SIG-M5 (cell line): ENCODE data around the gene ADGRB3.
"Not testable (repeated sequence)": the region's sequence is repeated elsewhere in the genome, so short reads cannot be mapped to it uniquely, and the experiment has no call there.

Experiments
- DNase-seq: peaks from one replicate; lab custom pipeline; 2025; lab: John Stamatoyannopoulos, UW

Gene ADGRB3

GRCh38 chr6:69261010-69261409 lies 625.9 kb downstream of the ADGRB3 start:
- DNase-seq = no peak

GRCh38 chr6:69263297-69263696 lies 628.2 kb downstream of the ADGRB3 start:
- DNase-seq = no peak

DNA sequence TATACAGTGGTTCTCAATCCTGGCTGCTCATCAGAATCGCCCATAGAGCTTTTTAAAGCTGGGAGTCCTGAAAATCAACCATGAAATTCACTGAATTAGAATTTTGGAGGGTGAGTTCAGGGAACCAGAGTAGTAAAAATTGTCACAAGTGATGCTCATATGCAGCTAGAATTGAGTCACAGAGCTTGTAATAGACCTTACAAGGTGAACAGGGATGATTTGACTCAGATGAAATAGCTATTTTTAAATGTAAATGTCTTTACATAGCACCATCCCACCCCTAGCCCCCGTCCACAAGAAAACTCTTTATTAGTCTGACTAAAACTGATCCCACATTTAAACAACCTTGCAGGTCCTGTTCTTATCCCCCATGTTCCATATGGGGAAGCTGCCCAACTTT lies 630.0 kb downstream of the ADGRB3 start:
- DNase-seq = no peak

DNA sequence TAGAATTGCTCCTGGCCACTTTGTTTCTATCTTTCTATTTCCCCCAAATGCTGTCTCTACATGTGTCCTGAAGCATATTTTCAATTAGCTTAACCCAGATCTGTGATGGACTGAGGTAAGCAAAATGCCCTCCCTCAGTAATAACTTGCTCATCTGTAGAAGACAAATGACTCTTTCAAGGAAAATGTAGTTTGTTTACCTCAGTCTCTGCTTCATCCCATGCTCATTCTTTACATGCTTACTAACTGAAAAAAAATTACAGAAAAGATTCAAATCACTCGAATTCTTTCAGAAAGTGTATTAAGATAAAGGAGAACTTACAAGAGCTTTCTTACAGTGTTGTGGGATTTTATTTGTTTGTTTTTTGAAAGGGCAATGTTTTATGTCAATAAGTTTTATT lies 630.6 kb downstream of the ADGRB3 start:
- DNase-seq = no peak

DNA sequence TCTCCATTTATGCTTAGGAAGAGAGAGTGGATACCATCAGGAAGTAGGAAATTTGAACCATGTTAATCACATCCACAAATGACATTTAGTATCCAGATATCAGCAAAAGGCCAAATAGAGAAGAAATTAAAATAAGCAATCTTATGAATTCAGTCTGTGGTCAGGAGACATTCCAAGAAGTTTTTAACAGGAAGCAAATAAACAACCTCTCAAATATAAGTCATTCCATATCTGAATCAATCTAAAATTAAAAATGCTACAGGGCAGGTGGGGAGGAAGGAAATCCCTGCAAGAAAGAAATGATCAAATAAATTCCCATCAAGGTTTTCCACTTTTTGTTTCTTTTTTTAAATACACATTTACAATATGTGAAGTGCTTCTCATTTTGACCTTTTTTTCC lies 641.1 kb downstream of the ADGRB3 start:
- no peak for DNase-seq

- no peak for DNase-seq
Measured at GRCh38 chr6:69279805-69280204, 644.7 kb downstream of the ADGRB3 start.

- DNase-seq = no peak
Measured at GRCh38 chr6:69280858-69281257, 645.8 kb downstream of the ADGRB3 start.

DNA sequence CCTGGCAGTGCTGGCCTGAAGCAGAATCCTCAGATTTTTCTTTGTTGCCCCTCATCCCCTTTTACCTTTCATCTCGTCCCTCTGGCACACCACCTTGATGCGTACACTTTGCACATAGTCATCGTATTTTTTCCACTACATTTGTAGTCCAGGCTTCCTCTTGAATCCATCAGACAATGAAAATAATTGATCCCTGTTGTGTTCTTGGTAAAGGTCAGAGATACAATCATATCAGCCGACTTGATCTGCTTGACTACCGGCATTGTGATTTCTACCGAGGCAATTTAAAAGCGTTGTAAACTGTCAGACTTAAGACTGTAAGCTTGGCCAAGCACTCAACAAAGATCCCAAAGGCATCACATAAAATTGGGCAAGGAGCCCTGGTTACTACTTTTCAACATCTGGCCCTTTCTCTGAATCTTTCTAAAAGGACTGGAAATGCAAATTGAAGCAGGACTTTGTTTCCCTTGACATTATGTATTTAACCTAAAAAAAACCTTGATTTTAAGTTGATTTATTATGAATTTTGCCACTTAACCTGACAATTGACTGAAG lies 649.2 kb downstream of the ADGRB3 start:
- no peak for DNase-seq

GRCh38 chr6:69285054-69285453 lies 650.0 kb downstream of the ADGRB3 start:
- DNase-seq = no peak

DNA sequence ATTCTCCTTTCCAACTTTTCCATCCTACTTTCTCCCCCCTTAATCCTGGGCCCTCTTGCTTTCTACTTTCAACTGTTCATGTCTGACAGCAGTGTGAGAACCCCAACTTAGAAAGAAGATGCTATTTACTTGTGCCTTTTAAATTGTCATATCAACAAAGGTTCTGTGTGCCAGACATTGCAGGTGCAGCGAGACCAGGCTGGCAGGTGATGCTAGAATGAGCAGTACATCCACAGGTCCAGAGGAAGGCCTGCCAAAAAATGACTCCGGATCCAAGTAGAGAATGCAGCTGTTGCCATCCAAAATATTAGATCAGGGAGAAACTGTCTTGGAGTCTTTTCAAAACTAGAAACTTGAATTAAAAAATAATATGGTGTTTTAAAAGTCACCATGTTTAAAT lies 651.2 kb downstream of the ADGRB3 start:
- no peak for DNase-seq

GRCh38 chr6:69288198-69288597 lies 653.1 kb downstream of the ADGRB3 start:
- DNase-seq = not testable (repeated sequence)

- no peak for DNase-seq
Measured at GRCh38 chr6:69289689-69290495, 654.8 kb downstream of the ADGRB3 start.

GRCh38 chr6:69293471-69293870 lies 658.4 kb downstream of the ADGRB3 start:
- DNase-seq = no peak

DNA sequence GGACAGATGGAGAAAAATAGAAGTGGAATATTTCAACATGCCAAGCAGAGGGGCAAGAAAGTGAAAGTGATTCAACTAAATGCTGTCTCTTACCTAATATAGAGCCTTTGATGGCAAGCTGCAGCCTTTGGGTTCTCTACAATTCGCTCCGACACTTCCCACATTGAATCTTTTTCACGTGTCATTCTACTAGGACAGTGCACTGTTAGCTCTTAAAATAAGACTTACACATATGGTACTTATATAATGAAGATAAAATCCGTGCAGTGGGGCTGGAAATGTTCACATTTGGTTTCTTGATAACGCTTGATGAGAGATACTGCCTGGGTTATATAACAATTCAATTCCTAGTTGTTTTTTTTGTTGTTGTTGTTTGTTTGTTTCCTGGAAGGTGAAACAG lies 659.3 kb downstream of the ADGRB3 start:
- DNase-seq = no peak

GRCh38 chr6:69294862-69295261 lies 659.8 kb downstream of the ADGRB3 start:
- no peak for DNase-seq

GRCh38 chr6:69303382-69303781 lies 668.3 kb downstream of the ADGRB3 start:
- no peak for DNase-seq

DNA sequence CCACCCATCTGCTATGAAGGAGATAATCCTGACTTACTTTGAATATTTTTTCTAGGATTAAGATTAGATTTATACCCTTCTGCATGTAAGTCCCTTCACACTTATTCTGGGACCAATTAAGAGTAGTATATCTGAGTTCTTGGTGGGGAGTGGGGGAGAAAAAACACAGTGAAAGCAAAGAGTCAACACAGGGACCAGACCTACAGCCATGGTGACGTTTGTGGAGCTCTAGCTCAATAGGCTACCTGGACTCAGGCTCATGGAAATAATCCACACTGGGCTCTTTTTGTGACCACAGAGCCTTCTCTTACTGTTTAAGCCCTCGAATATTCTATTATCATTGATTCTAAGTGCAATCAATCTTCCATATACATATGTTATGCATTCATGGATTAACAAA lies 670.4 kb downstream of the ADGRB3 start:
- no peak for DNase-seq

GRCh38 chr6:69308584-69308983 lies 673.5 kb downstream of the ADGRB3 start:
- DNase-seq = no peak

- DNase-seq = no peak
Measured at GRCh38 chr6:69311888-69312287, 676.8 kb downstream of the ADGRB3 start.

DNA sequence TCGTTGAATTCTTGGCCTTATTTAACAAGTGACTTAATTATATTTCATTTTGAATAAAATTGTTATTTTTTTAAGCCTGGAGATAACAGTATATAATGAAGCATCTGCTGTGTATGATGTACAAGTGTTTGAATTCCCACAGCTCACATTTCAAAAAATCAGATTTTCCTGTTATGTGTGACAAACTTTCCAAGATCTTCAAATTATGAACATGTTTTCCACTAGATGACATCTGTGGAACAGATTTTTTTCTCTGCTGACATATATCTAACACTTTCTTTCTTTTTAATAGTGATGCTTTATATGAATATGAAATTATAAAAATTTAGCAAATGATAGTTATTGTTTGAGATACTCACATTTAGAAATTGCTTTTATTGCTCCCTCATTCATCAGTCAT lies 678.9 kb downstream of the ADGRB3 start:
- no peak for DNase-seq

GRCh38 chr6:69314531-69314930 lies 679.4 kb downstream of the ADGRB3 start:
- DNase-seq = no peak

- no peak for DNase-seq
Measured at GRCh38 chr6:69331886-69332285, 696.8 kb downstream of the ADGRB3 start.

- no peak for DNase-seq
Measured at GRCh38 chr6:69337311-69337710, 702.2 kb downstream of the ADGRB3 start.
